Measurements from ENCODE around the gene PDGFRA.

The PDGFRA gene

GRCh38 chr4:54215379-54216077 is 13.6 kb upstream of the PDGFRA start:
- DNase-seq (ENCODE audit: low read depth): no peak
- H3K4me3 ChIP-seq (ENCODE audit: low read depth, low read length): no peak overlapping the region
- no peak for TF ChIP-seq CTCF (IDR thresholded peaks at IDR 0.05; ENCODE audit: control insufficient read depth, extremely low read depth, insufficient read depth)

- H3K4me3 ChIP-seq (ENCODE audit: low read depth, low read length): peak overlapping the region; percentile 45
- peak; percentile 47 for DNase-seq (ENCODE audit: low read depth)
- peak; percentile 82 for TF ChIP-seq CTCF (IDR thresholded peaks at IDR 0.05; ENCODE audit: control insufficient read depth, extremely low read depth, insufficient read depth)
Observed at GRCh38 chr4:54217642-54218495, 11.2 kb upstream of the PDGFRA start.

GRCh38 chr4:54218736-54219135 is 10.4 kb upstream of the PDGFRA start:
- TF ChIP-seq CTCF (IDR thresholded peaks at IDR 0.05; ENCODE audit: control insufficient read depth, extremely low read depth, insufficient read depth): no peak
- no peak for DNase-seq (ENCODE audit: low read depth)
- H3K4me3 ChIP-seq (ENCODE audit: low read depth, low read length): no peak overlapping the region

DNA sequence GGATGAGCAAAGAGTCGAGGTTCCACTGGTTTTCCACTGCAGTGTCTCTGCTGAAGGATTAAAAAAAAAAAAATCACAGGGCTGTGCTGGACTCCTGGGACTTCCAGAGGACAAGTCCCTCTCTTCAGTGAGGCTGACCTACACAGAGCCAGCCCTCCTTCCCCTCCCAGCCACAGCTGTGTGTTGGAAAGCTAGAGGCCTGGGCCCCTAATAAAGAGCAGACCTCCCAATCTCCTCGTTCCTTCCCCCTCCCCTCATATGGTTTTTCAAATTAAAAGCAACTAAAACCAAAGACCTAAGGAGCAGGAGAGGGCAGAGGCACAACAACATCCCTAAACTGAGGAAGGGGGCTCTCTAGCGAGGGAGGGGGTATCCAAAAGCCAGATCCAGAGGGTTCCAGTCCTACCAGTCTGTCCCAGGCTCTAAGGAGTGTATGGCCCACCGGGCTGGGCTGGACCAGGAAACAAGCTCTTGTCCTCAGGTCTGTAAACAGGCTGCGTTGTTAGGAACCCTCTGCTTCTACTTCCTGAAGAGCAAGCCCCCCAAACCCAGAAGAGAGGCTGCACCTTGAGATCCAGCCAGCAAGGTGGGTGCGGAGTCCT is 4.0 kb upstream of the PDGFRA start:
- no peak overlapping the region for H3K4me3 ChIP-seq (ENCODE audit: low read depth, low read length)
- TF ChIP-seq CTCF (IDR thresholded peaks at IDR 0.05; ENCODE audit: control insufficient read depth, extremely low read depth, insufficient read depth): no peak
- no peak for DNase-seq (ENCODE audit: low read depth)

DNA sequence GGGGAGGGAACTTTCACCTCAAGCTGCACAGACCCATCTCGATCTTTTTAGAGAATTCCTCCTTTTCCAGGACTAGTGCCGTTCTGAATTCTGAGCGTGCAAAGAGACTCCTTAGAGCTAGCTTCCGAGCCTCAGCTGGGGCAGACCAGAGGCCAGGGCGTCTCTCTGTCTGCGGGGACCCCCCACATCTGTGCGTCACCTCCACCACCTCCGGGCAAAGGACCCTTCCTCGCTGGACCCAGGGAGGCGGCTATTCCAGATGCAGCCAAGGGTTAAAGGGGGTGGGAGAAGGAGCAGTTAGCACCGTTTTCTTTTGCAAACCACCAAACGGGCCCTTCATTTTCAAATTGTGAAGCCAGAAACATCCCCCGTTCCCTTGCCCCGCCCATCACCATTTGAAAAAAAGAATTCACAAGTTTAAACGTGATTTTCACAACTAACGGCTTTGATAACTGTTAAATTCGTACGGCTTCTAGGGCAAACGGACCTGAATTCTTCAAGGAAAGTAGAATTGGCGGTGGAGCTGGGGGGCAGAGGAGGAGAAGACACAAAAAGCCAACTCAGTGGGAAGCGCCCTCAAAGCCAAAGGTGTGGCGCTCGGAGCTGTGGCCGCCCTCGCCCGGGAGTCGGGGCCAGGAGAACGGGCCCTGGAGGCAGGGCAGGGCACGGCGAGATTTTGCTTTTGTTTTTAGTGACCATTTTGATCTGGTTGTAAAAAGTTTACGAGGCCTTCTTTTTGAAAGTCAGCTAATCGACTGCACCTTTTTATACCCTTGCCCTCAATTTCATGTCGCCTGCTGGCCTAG is 3.3 kb upstream of the PDGFRA start:
- DNase-seq (ENCODE audit: low read depth): no peak
- no peak overlapping the region for H3K4me3 ChIP-seq (ENCODE audit: low read depth, low read length)
- TF ChIP-seq CTCF (IDR thresholded peaks at IDR 0.05; ENCODE audit: control insufficient read depth, extremely low read depth, insufficient read depth): no peak

- no peak overlapping the region for H3K4me3 ChIP-seq (ENCODE audit: low read depth, low read length)
- DNase-seq (ENCODE audit: low read depth): no peak
- TF ChIP-seq CTCF (IDR thresholded peaks at IDR 0.05; ENCODE audit: control insufficient read depth, extremely low read depth, insufficient read depth): no peak
Observed at GRCh38 chr4:54226404-54227255, 2.5 kb upstream of the PDGFRA start.
